ENCODE results near the gene ARID3A. TPM values are rescaled to one million over a fixed set of nuclear protein-coding genes. Genes with fewer than 3 reads are reported as not detected.

ARID3A gene
- total RNA-seq, 1 donor from 2014 or later: 83.0 TPM

- TF ChIP-seq CTCF (conservative IDR thresholded peaks at IDR 0.05): no peak
- H3K9me3 Mint-ChIP-seq: no peaks in the 10 kb centered on the region
- H3K4me1 Mint-ChIP-seq (ENCODE audit: unreplicated experiment): peaks cover 6% of the 10 kb centered on the region
- H3K27ac Mint-ChIP-seq: peak overlapping the region; percentile 83
- H3K4me3 Mint-ChIP-seq: peak overlapping the region; percentile 86
- peaks cover 9% of the 10 kb centered on the region for H3K36me3 Mint-ChIP-seq
- peaks cover 5% of the 10 kb centered on the region for H3K27me3 Mint-ChIP-seq
- DNase-seq (ENCODE audit: extremely low spot score, unreplicated experiment): no peak
Measured at GRCh38 chr19:892243-892893, 33.5 kb upstream of the ARID3A start.

GRCh38 chr19:892894-893689, 32.7 kb upstream of the ARID3A start, which contains the start of the genes MED16 and RNU6-9:
TSS of gene MED16 (minus strand) at chr19:893187. CDS start at chr19:891131, 2,056 bp downstream.
TSS of gene RNU6-9 (plus strand) at chr19:893484.
- H3K27ac Mint-ChIP-seq: peak within 1 kb of the TSS; percentile 100
- H3K27me3 Mint-ChIP-seq: peaks cover 5% of the 10 kb centered on the region
- peaks cover 9% of the 10 kb centered on the region for H3K36me3 Mint-ChIP-seq
- peaks cover 6% of the 10 kb centered on the region for H3K4me1 Mint-ChIP-seq (ENCODE audit: unreplicated experiment)
- no peak for TF ChIP-seq CTCF (conservative IDR thresholded peaks at IDR 0.05)
- H3K9me3 Mint-ChIP-seq: no peaks in the 10 kb centered on the region
- H3K4me3 Mint-ChIP-seq: peak within 1 kb of the TSS; percentile 95
- DNase-seq (ENCODE audit: extremely low spot score, unreplicated experiment): peak; percentile 94

DNA sequence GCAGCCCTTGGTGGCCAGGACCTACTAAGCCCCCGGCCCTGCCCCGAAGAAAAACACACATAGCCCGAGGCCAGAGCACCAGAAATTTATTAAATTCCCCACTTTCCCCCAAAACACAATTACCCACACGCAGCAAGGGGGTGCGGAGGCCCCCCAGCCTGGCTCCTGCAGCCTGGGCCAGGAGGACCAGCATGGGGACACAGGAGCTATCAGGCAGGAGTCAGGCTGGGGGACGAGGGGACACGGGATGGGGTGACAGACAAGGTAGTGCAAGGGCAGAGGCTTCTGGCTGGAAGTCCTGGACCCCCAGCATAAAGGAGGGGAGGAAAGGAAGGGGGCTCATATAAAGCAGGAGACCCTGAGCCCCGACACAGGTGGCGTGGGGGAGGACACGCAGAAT, 29.4 kb upstream of the ARID3A start:
- Mint-ChIP-seq H3K4me1 (ENCODE audit: unreplicated experiment) (peaks cover 6% of the 10 kb centered on the region), H3K27ac (no peak overlapping the region), H3K36me3 (peaks cover 9% of the 10 kb centered on the region), H3K9me3 (no peaks in the 10 kb centered on the region), H3K4me3 (no peak overlapping the region), H3K27me3 (peaks cover 5% of the 10 kb centered on the region)
- DNase-seq (ENCODE audit: extremely low spot score, unreplicated experiment): no peak
- no peak for TF ChIP-seq CTCF (conservative IDR thresholded peaks at IDR 0.05)

- no peak for DNase-seq (ENCODE audit: extremely low spot score, unreplicated experiment)
- Mint-ChIP-seq H3K4me1 (ENCODE audit: unreplicated experiment) (peaks cover 6% of the 10 kb centered on the region), H3K9me3 (no peaks in the 10 kb centered on the region), H3K27ac (no peak overlapping the region), H3K36me3 (peaks cover 9% of the 10 kb centered on the region), H3K27me3 (peaks cover 5% of the 10 kb centered on the region), H3K4me3 (no peak overlapping the region)
- no peak for TF ChIP-seq CTCF (conservative IDR thresholded peaks at IDR 0.05)
Measured at GRCh38 chr19:896999-897398, 28.8 kb upstream of the ARID3A start.

GRCh38 chr19:897442-898039, 28.3 kb upstream of the ARID3A start:
- Mint-ChIP-seq H3K27ac (no peak overlapping the region), H3K4me3 (no peak overlapping the region), H3K27me3 (peaks cover 5% of the 10 kb centered on the region), H3K9me3 (no peaks in the 10 kb centered on the region), H3K36me3 (peaks cover 9% of the 10 kb centered on the region), H3K4me1 (ENCODE audit: unreplicated experiment) (peaks cover 6% of the 10 kb centered on the region)
- TF ChIP-seq CTCF (conservative IDR thresholded peaks at IDR 0.05): peak; percentile 43
- no peak for DNase-seq (ENCODE audit: extremely low spot score, unreplicated experiment)

Data from type B pancreatic cell (in vitro differentiated cells).